Measurements from ENCODE around the gene SERPINE1.

Gene SERPINE1

GRCh38 chr7:101166909-101167644, 40.2 kb downstream of the SERPINE1 start:
- no peak overlapping the region for H3K23ac ChIP-seq (ENCODE audit: low read length)
- H4K8ac ChIP-seq (ENCODE audit: low read depth, low read length) = no peak overlapping the region
- no peaks in the 10 kb centered on the region for H3K79me1 ChIP-seq (ENCODE audit: low read length)
- peak; percentile 93 for DNase-seq
- H3K79me2 ChIP-seq (ENCODE audit: control insufficient read depth, insufficient read depth, low read length) = no peaks in the 10 kb centered on the region
- no peak overlapping the region for H2BK120ac ChIP-seq (ENCODE audit: low read depth, low read length)
- no peak overlapping the region for H3K56ac ChIP-seq (ENCODE audit: low read length)
- no peak overlapping the region for H3K4ac ChIP-seq (ENCODE audit: low read depth, low read length)
- peaks cover 35% of the 10 kb centered on the region for H3K27me3 ChIP-seq (ENCODE audit: insufficient read depth, low read length, poor library complexity)
- no peak overlapping the region for H2BK15ac ChIP-seq (replicated peaks; ENCODE audit: low read depth)
- H3K4me2 ChIP-seq (ENCODE audit: low read length) = no peak overlapping the region
- no peak overlapping the region for H3K9ac ChIP-seq (ENCODE audit: low read length)
- H3K4me1 ChIP-seq (ENCODE audit: control insufficient read depth, low read depth, low read length) = peaks cover 5% of the 10 kb centered on the region
- no peak overlapping the region for H4K5ac ChIP-seq (ENCODE audit: low read length)
- H2BK5ac ChIP-seq (ENCODE audit: low read length) = no peak overlapping the region
- no peak overlapping the region for H3K27ac ChIP-seq (ENCODE audit: low read depth, low read length)
- H2AK5ac ChIP-seq (ENCODE audit: low read length) = no peak overlapping the region
- H3K36me3 ChIP-seq (ENCODE audit: control insufficient read depth, insufficient read depth, low read length) = no peaks in the 10 kb centered on the region
- WGBS (ENCODE audit: extremely low coverage, insufficient coverage, low lambda C conversion rate) = no CpG with 5 or more reads among the region's 19 CpGs
- no peak overlapping the region for H3K4me3 ChIP-seq (ENCODE audit: low read length)
- no peak overlapping the region for H3K18ac ChIP-seq (ENCODE audit: low read length)

GRCh38 chr7:101167645-101168411, 40.9 kb downstream of the SERPINE1 start:
- Histone ChIP-seq H3K4me3 (ENCODE audit: low read length) (no peak overlapping the region), H3K4ac (ENCODE audit: low read depth, low read length) (no peak overlapping the region), H3K79me2 (ENCODE audit: control insufficient read depth, insufficient read depth, low read length) (no peaks in the 10 kb centered on the region), H4K8ac (ENCODE audit: low read depth, low read length) (no peak overlapping the region), H3K27me3 (ENCODE audit: insufficient read depth, low read length, poor library complexity) (peaks cover 43% of the 10 kb centered on the region), H3K9ac (ENCODE audit: low read length) (no peak overlapping the region), H4K5ac (ENCODE audit: low read length) (no peak overlapping the region), H3K4me2 (ENCODE audit: low read length) (no peak overlapping the region), H3K79me1 (ENCODE audit: low read length) (no peaks in the 10 kb centered on the region), H2BK120ac (ENCODE audit: low read depth, low read length) (no peak overlapping the region), H2AK5ac (ENCODE audit: low read length) (no peak overlapping the region), H3K27ac (ENCODE audit: low read depth, low read length) (no peak overlapping the region), H3K23ac (ENCODE audit: low read length) (no peak overlapping the region), H3K4me1 (ENCODE audit: control insufficient read depth, low read depth, low read length) (peaks cover 4% of the 10 kb centered on the region), H2BK5ac (ENCODE audit: low read length) (no peak overlapping the region), H3K18ac (ENCODE audit: low read length) (no peak overlapping the region), H3K36me3 (ENCODE audit: control insufficient read depth, insufficient read depth, low read length) (no peaks in the 10 kb centered on the region), H3K56ac (ENCODE audit: low read length) (no peak overlapping the region), H2BK15ac (replicated peaks; ENCODE audit: low read depth) (no peak overlapping the region)
- no CpG with 5 or more reads among the region's 12 CpGs for WGBS (ENCODE audit: extremely low coverage, insufficient coverage, low lambda C conversion rate)
- DNase-seq = peak; percentile 7

- peaks cover 49% of the 10 kb centered on the region for H3K27me3 ChIP-seq (ENCODE audit: insufficient read depth, low read length, poor library complexity)
- peaks cover 4% of the 10 kb centered on the region for H3K4me1 ChIP-seq (ENCODE audit: control insufficient read depth, low read depth, low read length)
- no peak overlapping the region for H3K9ac ChIP-seq (ENCODE audit: low read length)
These were observed 41.6 kb downstream of the SERPINE1 start for GRCh38 chr7:101168412-101169049.

DNA sequence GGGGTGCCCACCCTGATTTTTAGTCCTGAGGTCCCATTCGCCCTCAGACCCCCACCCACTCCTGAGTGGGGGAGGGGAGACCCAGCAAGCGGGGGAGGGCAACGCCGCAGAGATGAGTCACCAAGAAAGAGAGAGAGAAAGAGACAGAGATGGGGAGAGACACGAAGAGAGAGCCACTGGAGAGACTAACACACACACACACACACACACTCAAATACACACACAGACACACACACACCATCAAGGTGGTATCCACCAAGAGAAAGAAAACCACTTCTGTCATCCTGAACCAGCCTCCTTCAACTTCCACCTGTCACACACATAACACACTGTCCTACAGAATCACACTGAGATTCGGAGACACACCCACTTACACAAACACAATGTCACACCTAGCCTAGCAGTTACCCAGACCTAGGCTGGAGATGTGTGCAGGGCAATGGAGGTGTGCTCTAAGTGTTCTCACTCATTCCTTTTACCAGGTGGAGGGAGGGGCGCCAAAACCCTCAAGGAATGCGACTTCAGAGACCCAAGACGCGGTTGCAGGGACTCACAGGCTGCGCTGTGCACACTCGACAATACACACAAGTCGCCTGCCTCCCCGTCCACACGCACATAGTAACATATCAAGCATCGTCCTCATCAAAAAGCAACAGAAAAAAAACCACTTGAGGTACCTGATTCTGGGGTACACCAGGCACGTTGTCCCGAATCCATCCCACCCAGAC, 42.4 kb downstream of the SERPINE1 start:
- H3K56ac ChIP-seq (ENCODE audit: low read length) = peak overlapping the region; percentile 28
- H4K8ac ChIP-seq (ENCODE audit: low read depth, low read length) = no peak overlapping the region
- H3K79me2 ChIP-seq (ENCODE audit: control insufficient read depth, insufficient read depth, low read length) = no peaks in the 10 kb centered on the region
- H3K4ac ChIP-seq (ENCODE audit: low read depth, low read length) = no peak overlapping the region
- H3K18ac ChIP-seq (ENCODE audit: low read length) = no peak overlapping the region
- no peak overlapping the region for H2BK5ac ChIP-seq (ENCODE audit: low read length)
- H3K36me3 ChIP-seq (ENCODE audit: control insufficient read depth, insufficient read depth, low read length) = no peaks in the 10 kb centered on the region
- H3K9ac ChIP-seq (ENCODE audit: low read length) = no peak overlapping the region
- WGBS (ENCODE audit: extremely low coverage, insufficient coverage, low lambda C conversion rate) = no CpG with 5 or more reads among the region's 18 CpGs
- peak; percentile 20 for DNase-seq
- H2BK15ac ChIP-seq (replicated peaks; ENCODE audit: low read depth) = no peak overlapping the region
- no peak overlapping the region for H2AK5ac ChIP-seq (ENCODE audit: low read length)
- no peak overlapping the region for H4K5ac ChIP-seq (ENCODE audit: low read length)
- H3K79me1 ChIP-seq (ENCODE audit: low read length) = no peaks in the 10 kb centered on the region
- H3K27me3 ChIP-seq (ENCODE audit: insufficient read depth, low read length, poor library complexity) = peaks cover 49% of the 10 kb centered on the region
- no peak overlapping the region for H2BK120ac ChIP-seq (ENCODE audit: low read depth, low read length)
- H3K27ac ChIP-seq (ENCODE audit: low read depth, low read length) = no peak overlapping the region
- no peak overlapping the region for H3K23ac ChIP-seq (ENCODE audit: low read length)
- no peak overlapping the region for H3K4me2 ChIP-seq (ENCODE audit: low read length)
- H3K4me3 ChIP-seq (ENCODE audit: low read length) = no peak overlapping the region
- peaks cover 4% of the 10 kb centered on the region for H3K4me1 ChIP-seq (ENCODE audit: control insufficient read depth, low read depth, low read length)

More at GRCh38 chr7:101168412-101169049, 41.6 kb downstream of the SERPINE1 start:
- H3K4me3 ChIP-seq (ENCODE audit: low read length) = no peak overlapping the region
- peak; percentile 19 for DNase-seq
- no peaks in the 10 kb centered on the region for H3K79me1 ChIP-seq (ENCODE audit: low read length)
- no peak overlapping the region for H3K27ac ChIP-seq (ENCODE audit: low read depth, low read length)
- no peak overlapping the region for H2BK15ac ChIP-seq (replicated peaks; ENCODE audit: low read depth)
- no CpG with 5 or more reads among the region's 6 CpGs for WGBS (ENCODE audit: extremely low coverage, insufficient coverage, low lambda C conversion rate)
- H4K5ac ChIP-seq (ENCODE audit: low read length) = no peak overlapping the region
- no peak overlapping the region for H2AK5ac ChIP-seq (ENCODE audit: low read length)
- H3K23ac ChIP-seq (ENCODE audit: low read length) = no peak overlapping the region
- no peak overlapping the region for H4K8ac ChIP-seq (ENCODE audit: low read depth, low read length)
- H3K36me3 ChIP-seq (ENCODE audit: control insufficient read depth, insufficient read depth, low read length) = no peaks in the 10 kb centered on the region
- H3K18ac ChIP-seq (ENCODE audit: low read length) = no peak overlapping the region
- no peak overlapping the region for H2BK5ac ChIP-seq (ENCODE audit: low read length)
- H3K4ac ChIP-seq (ENCODE audit: low read depth, low read length) = no peak overlapping the region
- no peaks in the 10 kb centered on the region for H3K79me2 ChIP-seq (ENCODE audit: control insufficient read depth, insufficient read depth, low read length)
- H3K56ac ChIP-seq (ENCODE audit: low read length) = no peak overlapping the region
- no peak overlapping the region for H3K4me2 ChIP-seq (ENCODE audit: low read length)
- no peak overlapping the region for H2BK120ac ChIP-seq (ENCODE audit: low read depth, low read length)

DNA sequence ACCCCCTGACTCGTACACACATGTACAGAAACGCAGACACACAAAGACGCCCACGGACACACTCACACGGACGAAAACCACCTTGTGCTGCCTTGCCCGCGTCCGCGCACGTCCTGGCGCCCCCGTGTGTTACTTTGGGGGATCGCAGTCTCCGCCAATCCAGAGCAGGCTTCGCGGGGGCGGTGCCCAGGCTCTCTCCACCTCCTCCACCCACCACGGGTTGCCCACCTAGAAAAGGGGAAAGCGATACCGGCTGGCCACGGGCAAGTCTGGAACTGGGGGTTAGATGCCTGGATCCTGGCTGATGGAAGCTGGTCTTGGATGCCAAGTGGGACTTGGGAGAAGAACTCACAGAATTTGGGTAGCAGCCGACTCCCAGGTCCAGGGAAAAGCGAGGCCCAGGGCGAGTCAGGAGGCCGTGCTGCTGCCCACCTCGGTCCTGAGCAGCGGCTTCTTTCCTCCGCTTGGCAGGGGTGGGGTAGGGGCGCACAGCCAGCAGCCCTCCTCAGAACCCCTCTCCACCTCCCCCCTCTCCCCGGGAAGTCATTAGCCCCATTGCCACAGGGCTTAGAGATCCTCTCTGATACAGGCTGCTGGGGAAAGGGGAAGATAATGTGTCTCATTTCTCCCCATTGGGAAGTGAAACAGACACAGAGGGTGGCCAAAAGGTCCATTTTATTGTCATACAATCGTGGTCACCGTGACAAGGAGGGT, 43.1 kb downstream of the SERPINE1 start:
- Histone ChIP-seq H3K4me2 (ENCODE audit: low read length) (no peak overlapping the region), H3K18ac (ENCODE audit: low read length) (no peak overlapping the region), H4K5ac (ENCODE audit: low read length) (no peak overlapping the region), H3K9ac (ENCODE audit: low read length) (no peak overlapping the region), H3K56ac (ENCODE audit: low read length) (peak overlapping the region; percentile 28), H3K4me3 (ENCODE audit: low read length) (no peak overlapping the region), H3K36me3 (ENCODE audit: control insufficient read depth, insufficient read depth, low read length) (no peaks in the 10 kb centered on the region), H2AK5ac (ENCODE audit: low read length) (no peak overlapping the region), H3K79me1 (ENCODE audit: low read length) (no peaks in the 10 kb centered on the region), H2BK15ac (replicated peaks; ENCODE audit: low read depth) (no peak overlapping the region), H3K23ac (ENCODE audit: low read length) (no peak overlapping the region), H2BK120ac (ENCODE audit: low read depth, low read length) (no peak overlapping the region), H3K27ac (ENCODE audit: low read depth, low read length) (no peak overlapping the region), H2BK5ac (ENCODE audit: low read length) (no peak overlapping the region), H3K79me2 (ENCODE audit: control insufficient read depth, insufficient read depth, low read length) (no peaks in the 10 kb centered on the region), H3K4ac (ENCODE audit: low read depth, low read length) (no peak overlapping the region), H3K27me3 (ENCODE audit: insufficient read depth, low read length, poor library complexity) (peaks cover 44% of the 10 kb centered on the region), H3K4me1 (ENCODE audit: control insufficient read depth, low read depth, low read length) (peaks cover 4% of the 10 kb centered on the region), H4K8ac (ENCODE audit: low read depth, low read length) (no peak overlapping the region)
- peak; percentile 51 for DNase-seq
- no CpG with 5 or more reads among the region's 33 CpGs for WGBS (ENCODE audit: extremely low coverage, insufficient coverage, low lambda C conversion rate)
